Measurements from ENCODE around the gene CHD1.

Gene CHD1

GRCh38 chr5:98934546-98934945 is 5.7 kb upstream of the CHD1 start:
- no peak for DNase-seq

DNA sequence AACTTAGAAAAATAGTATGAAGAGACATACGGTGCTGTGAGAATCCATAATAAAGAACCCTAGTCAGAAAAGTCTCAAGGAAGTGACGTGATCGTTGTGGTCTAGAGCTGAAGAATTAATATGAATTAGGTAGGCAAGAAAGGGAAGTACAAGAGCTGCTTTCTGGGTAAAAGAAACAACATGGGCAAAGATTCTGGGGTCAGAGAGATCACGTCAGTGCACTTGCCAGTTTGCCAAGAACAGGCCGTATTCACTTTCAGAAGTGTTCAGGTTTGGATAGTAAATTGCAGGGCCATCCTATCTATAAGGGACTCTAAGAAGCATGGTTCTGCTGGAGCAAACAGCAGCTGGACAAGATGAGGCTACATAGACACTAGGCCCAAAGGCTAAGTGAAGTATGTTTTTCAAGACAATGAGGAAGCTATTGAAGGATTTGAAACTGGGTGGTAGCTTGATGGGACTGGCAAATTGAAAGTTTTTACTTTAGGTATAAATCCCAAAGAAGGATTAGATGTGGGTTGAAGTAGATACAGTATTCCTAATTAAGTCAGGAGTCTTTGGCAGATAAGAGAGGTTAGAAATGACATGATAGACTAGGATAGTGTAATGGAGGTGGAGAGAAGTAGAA is 4.8 kb upstream of the CHD1 start:
- DNase-seq: no peak

- DNase-seq: no peak
Measured at GRCh38 chr5:98930972-98931762, 2.4 kb upstream of the CHD1 start.

DNA sequence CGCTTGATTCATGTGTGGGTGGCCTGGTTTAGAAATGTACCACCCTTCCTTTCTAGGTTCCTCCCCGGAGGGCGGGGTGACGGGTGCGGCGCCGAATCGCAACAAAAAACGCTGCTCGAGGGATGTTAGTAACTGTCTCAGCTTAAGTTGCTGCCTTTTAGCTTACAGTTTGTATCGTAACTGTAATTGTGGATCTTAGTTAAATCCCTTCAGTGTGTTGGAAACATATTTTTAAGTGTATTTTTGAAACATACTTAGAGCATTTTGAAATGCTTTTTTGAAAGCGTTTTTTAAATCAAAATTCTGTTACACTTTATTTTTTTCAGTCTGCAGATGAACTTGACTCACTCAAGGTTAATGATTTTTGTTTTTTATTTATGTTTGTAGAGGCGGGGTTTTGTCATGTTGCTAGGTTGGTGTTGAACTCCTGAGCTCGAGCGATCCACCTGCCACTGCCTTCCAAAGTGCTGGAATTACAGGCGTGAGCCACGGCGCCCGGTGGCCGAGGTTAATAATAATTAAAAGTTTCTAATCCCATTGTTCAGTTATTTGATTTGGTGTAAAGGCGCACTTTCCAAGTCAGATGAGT is 997 bp upstream of the CHD1 start:
- DNase-seq: no peak

GRCh38 chr5:98927989-98928872 is 576 bp downstream of the CHD1 start:
- DNase-seq: no peak

DNA sequence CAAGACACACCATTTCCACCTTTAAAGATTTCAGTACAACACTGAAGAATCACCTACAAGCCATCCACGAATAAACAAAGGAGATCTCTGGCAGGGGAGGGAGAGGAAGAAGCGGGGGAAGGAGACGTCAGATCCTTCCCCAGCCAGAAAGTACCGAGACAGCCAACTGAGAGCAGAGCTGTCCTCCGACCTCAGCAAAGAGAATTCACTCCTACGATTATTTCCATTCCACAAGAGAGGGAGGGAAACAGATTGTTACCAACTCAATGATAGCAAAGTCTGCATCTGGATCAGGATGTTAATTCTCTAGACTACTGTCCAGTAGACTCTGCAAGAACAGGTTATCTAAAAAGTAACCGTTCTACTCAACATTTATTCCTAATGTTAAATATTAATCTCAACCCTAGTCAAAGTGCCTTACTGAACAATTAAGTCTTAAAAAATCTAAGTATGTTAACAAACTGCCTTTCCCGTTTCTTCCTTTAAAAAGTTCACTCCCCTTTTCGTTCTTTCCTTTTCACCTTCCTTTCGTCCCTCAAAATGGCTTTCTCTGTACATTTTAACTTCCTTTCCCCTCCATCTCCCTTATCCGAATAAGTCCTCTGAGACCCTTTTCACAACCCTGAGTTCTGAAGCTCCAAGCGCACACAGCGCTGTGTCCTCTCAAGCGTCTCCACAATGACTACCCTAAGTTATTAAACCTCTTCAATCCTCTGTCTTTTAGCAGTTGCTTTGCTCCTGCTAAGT is 1.4 kb downstream of the CHD1 start:
- peak; percentile 40 for DNase-seq

DNA sequence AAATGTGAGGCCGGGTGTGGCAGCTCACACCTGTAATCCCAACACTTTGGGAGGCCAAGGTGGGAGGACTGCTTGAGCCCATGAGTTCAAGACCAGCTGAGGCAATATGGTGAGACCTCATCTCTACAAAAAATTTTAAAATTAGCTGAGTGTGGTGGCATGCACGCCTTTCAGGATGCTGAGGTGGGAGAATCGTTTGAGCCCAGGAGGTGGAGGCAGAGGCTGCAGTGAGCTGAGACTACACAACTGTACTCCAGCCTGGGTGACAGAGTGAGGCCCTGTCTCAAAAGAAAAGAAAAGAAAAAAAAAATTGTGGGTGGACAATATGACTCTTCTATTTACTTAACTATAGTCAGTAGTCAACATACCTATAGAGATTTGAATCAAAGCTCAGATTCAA is 4.8 kb downstream of the CHD1 start:
- DNase-seq: no peak

- no peak for DNase-seq
Measured at GRCh38 chr5:98921947-98922505, 6.8 kb downstream of the CHD1 start.

- DNase-seq: no peak
Measured at GRCh38 chr5:98917433-98917832, 11.4 kb downstream of the CHD1 start.

GRCh38 chr5:98916540-98916939 is 12.3 kb downstream of the CHD1 start:
- DNase-seq: no peak

- DNase-seq: no peak
Measured at GRCh38 chr5:98913911-98914310, 14.9 kb downstream of the CHD1 start.

- DNase-seq: no peak
Measured at GRCh38 chr5:98911280-98912040, 17.3 kb downstream of the CHD1 start.

- no peak for DNase-seq
Measured at GRCh38 chr5:98909363-98909762, 19.4 kb downstream of the CHD1 start.

DNA sequence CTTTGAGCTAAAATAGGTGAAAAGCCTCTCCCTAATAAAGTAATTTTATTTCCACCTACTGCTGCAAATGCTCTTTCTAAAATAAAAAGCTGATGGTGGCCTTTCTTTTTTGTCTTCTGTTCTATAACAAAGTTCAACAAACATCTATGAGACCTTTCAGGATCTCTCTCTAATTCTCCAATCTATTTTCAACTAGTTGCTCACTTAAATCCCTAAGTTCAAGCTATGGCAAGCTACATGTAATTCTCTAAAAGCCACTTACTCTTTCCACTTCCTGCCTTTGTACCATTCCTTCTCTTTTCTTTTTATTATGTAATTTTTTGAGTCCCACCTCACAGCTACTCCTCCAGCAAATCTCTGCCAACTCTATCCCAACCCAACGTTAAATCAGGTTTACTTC is 20.9 kb downstream of the CHD1 start:
- DNase-seq: no peak

DNA sequence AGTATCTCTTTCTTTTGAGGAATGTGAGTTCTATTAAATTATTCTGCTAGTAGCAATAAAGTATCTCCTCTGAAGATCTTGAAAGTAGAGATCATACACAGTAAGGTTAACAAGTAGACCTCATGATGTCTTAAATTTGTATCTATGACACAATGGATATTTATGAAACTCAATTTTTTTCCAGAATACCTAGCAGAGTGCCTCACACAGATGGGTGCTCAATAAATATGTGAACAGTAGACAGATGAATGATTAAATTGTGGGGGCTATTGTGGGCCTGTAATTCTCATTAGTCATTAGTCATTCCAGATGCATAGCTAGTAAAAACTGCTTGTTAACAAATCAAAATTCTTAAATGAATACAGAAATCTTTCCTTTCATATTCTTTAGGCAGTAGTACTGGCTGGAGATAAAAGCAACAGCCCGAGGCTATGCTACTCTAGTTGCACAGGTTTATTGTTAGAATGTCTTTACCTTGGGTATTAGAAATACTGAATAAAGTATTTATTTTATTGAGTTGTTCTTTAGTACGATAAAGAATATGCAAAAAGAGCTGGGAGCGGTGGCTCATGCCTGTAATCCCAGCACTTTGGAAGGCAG is 22.0 kb downstream of the CHD1 start:
- DNase-seq: no peak

DNA sequence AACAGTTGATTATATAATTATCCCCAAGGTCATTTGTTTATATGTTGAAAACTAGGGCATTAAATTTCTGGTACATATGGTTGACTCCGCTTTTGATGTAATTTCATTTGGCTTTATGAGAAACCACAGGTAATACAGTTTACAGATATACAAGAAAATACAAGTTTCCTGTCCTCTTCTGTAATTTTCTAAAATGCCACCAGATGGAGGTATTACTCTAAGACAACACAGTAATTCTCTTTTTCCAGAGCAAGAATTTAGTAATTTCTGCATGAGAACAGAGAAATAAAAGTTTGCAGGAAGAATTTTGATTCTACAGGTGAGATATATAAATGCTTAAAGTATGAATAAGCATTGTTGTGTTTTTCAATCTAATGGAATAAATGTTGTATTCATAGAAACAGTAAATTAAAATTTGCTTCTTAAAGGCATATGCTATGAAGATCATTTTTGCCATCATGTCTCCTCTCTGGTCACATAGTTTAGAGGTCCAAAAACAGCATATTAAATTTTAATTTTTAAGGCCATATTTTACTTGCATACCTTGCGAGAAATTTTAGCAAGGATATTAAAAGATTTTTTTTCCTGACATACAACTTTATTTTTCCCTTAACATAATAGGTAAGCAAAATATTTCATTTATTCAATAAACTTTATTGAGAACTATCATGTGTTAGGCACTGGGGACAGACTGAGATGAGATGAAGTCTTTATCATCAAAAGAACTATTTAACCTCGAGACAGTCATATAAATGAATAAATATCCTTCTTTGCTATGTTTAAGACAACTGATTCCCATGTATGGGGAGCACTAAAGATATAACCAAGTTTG is 22.7 kb downstream of the CHD1 start:
- DNase-seq: no peak

DNA sequence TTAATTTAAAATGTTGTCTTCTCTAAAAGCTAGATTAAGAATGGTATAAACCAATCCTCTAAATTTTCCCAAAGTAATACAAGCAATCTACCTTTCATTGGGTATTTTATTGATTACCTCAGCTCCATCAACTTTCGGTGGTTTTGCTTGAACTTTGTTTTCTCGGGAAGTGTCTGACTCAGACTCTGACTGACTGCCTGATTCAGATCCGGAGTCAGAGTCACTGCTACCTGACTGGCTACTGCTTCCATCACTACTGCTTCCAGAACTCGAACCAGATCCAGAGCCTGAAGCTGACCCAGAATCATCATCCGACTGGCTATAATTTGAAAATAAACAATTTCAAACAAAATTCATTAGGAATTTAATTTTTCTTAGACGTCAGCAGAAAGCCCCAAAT is 24.0 kb downstream of the CHD1 start:
- no peak for DNase-seq

- DNase-seq: no peak
Measured at GRCh38 chr5:98902733-98903132, 26.1 kb downstream of the CHD1 start.

- no peak for DNase-seq
Measured at GRCh38 chr5:98899456-98899855, 29.4 kb downstream of the CHD1 start.

DNA sequence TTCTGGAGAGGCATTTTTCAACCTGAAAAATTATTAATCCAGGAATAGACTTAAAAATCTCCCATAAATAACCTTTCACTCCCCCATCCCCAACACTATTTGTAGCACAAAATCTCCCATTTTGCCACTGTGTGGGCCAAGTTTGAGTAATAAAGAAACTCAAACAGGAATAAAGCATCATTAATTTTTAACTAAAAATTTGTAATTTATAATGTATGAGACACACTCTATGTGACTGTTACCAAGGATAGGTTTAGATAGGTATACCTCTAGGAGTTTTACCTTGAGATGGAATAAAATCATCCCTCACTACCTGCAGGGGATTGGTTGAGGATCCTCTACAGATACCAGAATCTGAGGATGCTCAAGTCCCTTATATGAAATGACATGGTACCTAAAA is 30.1 kb downstream of the CHD1 start:
- DNase-seq: no peak
